ENCODE data around the gene ZNF385D.
"Not testable (repeated sequence)": the region's sequence is repeated elsewhere in the genome, so short reads cannot be mapped to it uniquely, and the experiment has no call there.

The ZNF385D gene

DNA sequence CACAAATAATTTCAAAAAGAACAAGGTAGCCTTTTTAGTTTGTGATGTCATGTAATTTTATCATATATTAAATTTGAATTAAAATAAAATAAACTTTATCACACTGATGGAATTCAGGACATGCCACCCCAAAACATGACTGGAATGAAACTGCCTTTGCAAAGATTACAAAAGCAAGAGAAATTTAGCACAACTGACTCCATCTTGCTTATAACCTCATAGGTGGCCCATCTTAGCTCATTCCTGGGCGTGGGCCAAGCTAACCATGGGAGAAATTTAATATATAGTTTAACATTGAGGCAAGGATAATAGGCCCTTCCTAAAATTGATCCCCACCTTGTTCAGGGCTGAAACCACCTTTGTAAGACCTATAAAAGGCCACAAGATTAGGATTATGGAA, 235.6 kb downstream of the ZNF385D start:
- no peak for DNase-seq (ENCODE audit: low read depth, low spot score)
- ChIA-PET CTCF (no interaction called here), POLR2A (no interaction called here)
- no peak for TF ChIP-seq CTCF (IDR thresholded peaks at IDR 0.05; ENCODE audit: insufficient read depth, low read length, missing control alignments)
- H3K4me3 ChIP-seq (ENCODE audit: low read depth, low read length) = no peak overlapping the region

GRCh38 chr3:21509731-21510470, 241.1 kb downstream of the ZNF385D start:
- ChIA-PET POLR2A (no interaction called here), CTCF (no interaction called here)
- no peak for DNase-seq (ENCODE audit: low read depth, low spot score)
- TF ChIP-seq CTCF (IDR thresholded peaks at IDR 0.05; ENCODE audit: insufficient read depth, low read length, missing control alignments) = no peak
- H3K4me3 ChIP-seq (ENCODE audit: low read depth, low read length) = no peak overlapping the region

DNA sequence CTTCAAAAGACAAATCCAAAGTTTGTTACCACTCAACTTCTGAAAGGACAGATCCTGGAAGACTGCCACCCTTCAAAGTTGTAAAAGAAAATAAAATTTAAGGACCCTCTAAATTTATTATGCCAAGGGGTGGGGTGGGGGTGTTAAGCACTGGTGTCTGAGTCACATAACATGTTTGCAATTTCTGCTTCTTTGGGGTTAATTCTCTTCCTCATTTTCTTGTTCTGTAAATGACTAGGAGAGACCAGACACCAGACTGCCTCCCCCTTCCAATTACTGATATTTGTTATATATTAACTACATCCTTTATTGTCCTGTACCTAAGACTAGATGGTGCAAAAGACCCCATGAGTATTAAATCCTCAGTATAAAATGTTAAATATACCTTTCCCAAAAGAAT, 242.8 kb downstream of the ZNF385D start:
- no peak for DNase-seq (ENCODE audit: low read depth, low spot score)
- ChIA-PET POLR2A (no interaction called here), CTCF (no interaction called here)
- H3K4me3 ChIP-seq (ENCODE audit: low read depth, low read length) = no peak overlapping the region
- no peak for TF ChIP-seq CTCF (IDR thresholded peaks at IDR 0.05; ENCODE audit: insufficient read depth, low read length, missing control alignments)

DNA sequence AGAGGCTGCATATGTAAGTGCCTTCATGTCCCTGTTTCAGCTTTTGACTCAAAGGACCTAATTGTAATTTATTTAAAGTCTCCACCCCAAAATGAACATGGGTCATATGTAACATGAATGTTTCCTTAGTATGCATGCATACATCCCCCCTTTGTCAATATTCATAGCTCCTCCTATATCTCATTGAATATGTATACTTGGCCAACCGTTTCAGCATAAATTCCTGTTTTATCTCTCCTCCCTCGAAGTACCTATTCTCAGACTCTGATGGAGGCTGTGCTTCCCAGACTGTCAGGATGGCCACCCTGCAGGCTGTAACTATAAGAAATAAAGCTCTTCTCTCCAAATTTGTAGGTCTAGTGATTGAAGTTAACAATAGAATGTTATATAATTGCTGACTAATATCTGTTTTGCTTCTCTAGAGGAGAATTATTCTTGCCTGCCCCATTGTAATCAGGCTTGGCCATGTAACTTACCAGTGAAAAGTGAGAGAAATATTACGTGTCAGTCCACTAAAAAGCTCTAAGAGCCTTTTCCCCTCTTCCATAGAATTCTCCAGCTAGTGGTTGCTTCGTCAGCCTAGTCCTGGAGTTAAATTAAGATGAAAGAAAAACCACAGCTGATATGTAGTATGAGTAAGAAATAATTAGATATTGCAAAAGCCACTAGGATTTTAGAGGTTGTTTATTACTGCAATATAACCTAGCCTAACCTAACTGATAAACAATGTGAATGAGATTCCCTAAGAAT, 245.1 kb downstream of the ZNF385D start:
- DNase-seq (ENCODE audit: low read depth, low spot score) = no peak
- CTCF ChIA-PET = no interaction called here
- POLR2A ChIA-PET = no interaction called here
- H3K4me3 ChIP-seq (ENCODE audit: low read depth, low read length) = no peak overlapping the region
- no peak for TF ChIP-seq CTCF (IDR thresholded peaks at IDR 0.05; ENCODE audit: insufficient read depth, low read length, missing control alignments)

DNA sequence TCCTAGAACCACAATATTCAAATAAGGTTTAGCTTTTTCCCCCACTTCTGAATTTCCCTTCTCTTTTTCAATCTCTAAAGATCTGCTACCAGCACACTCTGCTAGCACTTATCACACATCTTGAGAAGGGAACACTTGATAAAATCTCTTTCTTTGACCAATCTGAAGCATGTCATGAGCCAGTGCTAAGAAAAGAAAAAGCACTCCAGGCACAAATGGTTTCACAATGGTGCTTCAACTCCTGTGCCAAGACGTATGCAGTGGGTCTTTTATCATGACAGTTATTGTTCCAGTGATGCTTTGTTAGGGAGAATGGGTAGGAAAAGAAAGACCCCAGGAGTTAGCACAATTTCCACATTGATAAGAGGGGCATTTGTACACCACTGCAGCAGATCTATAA, 248.4 kb downstream of the ZNF385D start:
- ChIA-PET POLR2A (no interaction called here), CTCF (no interaction called here)
- H3K4me3 ChIP-seq (ENCODE audit: low read depth, low read length) = no peak overlapping the region
- TF ChIP-seq CTCF (IDR thresholded peaks at IDR 0.05; ENCODE audit: insufficient read depth, low read length, missing control alignments) = no peak
- no peak for DNase-seq (ENCODE audit: low read depth, low spot score)

DNA sequence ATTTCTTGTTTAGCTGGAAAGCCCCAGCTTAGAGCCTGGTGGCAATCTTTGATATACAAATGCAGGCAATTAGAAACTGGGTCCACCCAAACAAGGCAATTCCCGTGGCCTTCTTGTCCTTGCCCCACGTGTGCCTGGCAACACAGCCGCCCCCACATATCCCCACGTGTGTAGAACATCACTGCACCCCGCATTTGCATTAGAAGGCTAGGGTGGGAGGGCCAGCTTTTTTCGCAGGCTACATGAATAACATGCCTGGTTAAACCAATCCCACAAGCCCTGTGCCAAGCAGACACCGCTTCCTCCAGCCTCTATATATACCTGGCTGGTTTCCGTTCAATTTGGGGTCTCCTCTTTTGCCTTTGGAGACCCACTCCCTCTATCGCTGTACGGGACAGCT, 250.2 kb downstream of the ZNF385D start:
- POLR2A ChIA-PET = no interaction called here
- DNase-seq (ENCODE audit: low read depth, low spot score) = no peak
- CTCF ChIA-PET = no interaction called here
- no peak overlapping the region for H3K4me3 ChIP-seq (ENCODE audit: low read depth, low read length)
- no peak for TF ChIP-seq CTCF (IDR thresholded peaks at IDR 0.05; ENCODE audit: insufficient read depth, low read length, missing control alignments)

- POLR2A ChIA-PET; DNase-seq (ENCODE audit: low read depth, low spot score); H3K4me3 ChIP-seq (ENCODE audit: low read depth, low read length): not testable (repeated sequence)
- CTCF ChIA-PET = interaction anchor here (1.9 kb wide), 1 partner anchor 403 kb away, joined by 6 read pairs; no protein-coding TSS in a partner anchor
Measured at GRCh38 chr3:21490671-21491070, 260.3 kb downstream of the ZNF385D start.

All from AG04449 (cell line).